K562 (cell line): ENCODE measurements around the gene CCDC200.

Experiments
- EZH2 ChIP-seq: IDR thresholded peaks from 2 replicates; pipeline ENCODE4 v1.6.1; 2012; ENCODE audit warnings: low read depth, mild to moderate bottlenecking, inconsistent platforms, low read length, borderline replicate concordance
- JUNB ChIP-seq: fragments of 450-650 bp; formaldehyde crosslinking; conservative IDR thresholded peaks from 2 replicates; pipeline ENCODE4 v1.4.0; 2020; ENCODE audit warnings: mild to moderate bottlenecking
- MAX ChIP-seq: sonication (generic); formaldehyde crosslinking; IDR thresholded peaks from 2 replicates; pipeline ENCODE4 v1.9.0; 2022; ENCODE audit warnings: mild to moderate bottlenecking, missing genetic modification reagents
- SOX6 ChIP-seq: fragments of 450-650 bp; IDR thresholded peaks from 2 replicates; pipeline ENCODE4 v1.6.1; 2014; ENCODE audit warnings: mild to moderate bottlenecking
- SUPT5H ChIP-seq: fragments of 450-650 bp; IDR thresholded peaks from 2 replicates; pipeline ENCODE4 v1.6.1; 2016

DNA sequence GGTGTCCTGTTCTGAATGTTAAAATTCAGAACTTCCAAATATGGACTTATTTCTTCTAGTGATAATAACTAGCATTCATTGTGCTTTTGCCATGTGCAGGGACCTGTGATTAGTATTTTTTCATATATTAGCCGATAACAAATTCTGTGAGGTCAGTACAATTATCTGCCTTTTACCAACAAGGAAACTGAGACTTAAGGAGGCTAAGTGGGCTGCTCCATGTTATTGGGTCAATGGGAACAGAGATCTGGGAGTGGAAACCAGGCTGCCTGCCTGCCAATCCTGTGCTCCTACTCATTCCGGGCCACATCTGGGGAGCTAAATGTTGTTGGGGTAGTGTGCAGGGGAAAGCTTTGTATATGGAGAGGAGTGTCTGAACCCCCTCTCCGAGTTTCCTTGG lies 13.1 kb downstream of the CCDC200 start:
- TF ChIP-seq JUNB (CRISPR knock-in tag) (no peak), EZH2 (no peak), SOX6 (no peak), SUPT5H (no peak), MAX (CRISPR knock-in tag) (no peak)
